GM19023 (cell line): Measurements from ENCODE around the gene MCM3.

Experiments
- ATAC-seq: cut with Tn5 transposase; IDR thresholded peaks from one replicate; pipeline ENCODE4 v1.9.1; 2021; ENCODE audit warnings: mild to moderate bottlenecking, moderate library complexity; ENCODE audit not compliant: unreplicated experiment

The MCM3 gene

DNA sequence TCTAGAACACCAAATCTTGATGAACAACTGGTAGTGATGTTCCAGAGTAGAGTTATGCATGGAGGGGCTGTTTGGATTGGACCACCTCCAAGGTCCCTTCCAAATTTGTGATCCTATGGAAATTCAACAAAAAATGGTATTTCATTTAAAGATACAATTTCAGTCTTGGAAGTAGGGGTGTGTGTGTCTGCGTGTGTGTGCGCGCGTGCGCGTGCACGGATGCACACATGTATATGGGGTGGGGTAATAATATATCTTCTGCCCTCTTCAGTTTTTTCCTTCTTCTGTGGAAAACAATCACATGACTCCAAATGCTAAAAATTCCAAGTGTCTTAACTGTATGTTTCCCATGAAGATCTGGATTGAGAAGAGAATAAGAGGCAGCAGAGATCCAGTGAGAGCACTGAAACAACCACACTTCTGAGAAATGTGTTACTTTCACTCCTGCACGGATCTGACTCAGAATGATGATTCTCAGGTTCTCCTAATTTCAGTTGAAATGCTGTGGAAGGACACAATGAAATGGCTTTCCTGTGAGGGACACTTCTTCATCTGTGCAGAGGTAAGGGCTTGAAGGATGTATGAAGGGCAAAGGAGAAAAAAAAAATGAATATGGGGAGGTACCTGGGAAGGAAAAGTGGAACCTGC, 29.7 kb downstream of the MCM3 start:
- ATAC-seq, result no peak

DNA sequence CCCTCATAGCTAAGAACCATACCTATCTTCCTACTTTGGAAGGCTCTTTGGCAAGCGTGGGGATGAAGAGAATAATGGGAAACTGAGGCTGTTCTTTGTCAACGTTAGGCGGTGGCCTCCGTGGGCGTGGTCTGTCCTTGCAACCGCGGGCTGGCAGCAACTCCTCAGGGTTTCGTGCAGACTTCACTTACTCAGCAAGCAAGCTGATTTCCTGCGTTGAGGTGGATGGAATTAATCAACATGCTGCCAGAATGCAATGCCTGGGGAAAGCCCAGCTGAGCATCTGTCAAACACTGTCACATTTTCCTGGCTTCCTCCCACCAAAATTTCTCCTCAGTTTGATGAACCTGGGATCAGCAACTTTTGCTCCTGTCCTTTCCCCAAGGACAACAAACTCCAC, 31.0 kb downstream of the MCM3 start:
- ATAC-seq, result no peak

DNA sequence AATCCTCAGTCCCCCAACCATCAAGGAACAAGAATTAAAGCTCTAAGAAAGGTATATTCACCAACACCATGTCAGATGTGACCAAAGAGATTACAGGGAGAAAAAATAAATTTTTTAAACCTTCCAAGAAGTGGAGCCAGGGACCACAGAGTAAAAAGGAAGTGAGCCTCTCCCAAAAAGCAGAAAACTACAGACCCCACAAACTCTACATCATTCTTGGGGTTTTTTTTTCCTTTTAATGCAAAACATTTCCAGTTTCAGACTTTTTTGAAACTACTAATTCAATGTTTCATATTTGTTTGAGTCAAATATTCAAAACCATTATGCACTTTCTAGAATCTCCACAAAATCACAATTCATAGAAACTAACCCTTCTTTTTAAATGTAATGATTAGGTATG, 33.4 kb downstream of the MCM3 start:
- no peak for ATAC-seq

DNA sequence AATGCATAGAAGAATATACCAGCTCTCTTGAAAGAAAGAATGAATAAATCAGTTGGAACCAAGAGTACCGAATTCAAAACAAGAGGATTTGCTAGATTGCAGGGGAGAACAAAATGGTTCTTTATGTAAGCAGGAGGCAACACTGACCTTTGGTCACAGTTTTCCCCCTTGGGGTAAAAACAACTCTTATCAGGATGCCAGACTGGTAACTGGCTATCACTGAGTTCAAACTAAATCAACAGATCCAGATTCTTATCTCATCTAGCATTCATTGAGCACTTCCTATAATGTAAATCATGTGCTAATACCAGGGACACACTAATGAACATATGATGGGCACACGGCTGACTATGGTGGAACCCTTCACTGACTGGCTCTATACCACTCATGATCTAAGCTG, 35.5 kb downstream of the MCM3 start:
- ATAC-seq, result no peak

DNA sequence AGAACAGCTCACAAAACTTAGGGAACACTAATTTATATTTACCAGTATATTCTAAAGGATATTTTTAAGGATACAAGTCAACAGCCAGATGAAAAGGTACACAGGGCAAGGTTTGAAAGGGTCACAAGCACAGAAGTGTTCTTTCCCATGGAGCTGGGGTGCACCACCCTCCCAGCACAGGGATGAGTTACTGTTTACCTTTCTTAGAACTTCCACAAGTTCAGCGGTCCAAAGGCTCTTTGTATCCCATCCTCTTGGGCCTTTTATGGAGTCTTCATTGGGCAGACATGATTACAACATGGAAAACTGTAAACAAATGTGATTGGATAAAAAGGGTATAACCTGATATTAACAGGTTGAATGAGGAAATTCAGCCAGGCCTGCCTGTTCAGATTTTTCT, 39.1 kb downstream of the MCM3 start:
- ATAC-seq, result no peak

DNA sequence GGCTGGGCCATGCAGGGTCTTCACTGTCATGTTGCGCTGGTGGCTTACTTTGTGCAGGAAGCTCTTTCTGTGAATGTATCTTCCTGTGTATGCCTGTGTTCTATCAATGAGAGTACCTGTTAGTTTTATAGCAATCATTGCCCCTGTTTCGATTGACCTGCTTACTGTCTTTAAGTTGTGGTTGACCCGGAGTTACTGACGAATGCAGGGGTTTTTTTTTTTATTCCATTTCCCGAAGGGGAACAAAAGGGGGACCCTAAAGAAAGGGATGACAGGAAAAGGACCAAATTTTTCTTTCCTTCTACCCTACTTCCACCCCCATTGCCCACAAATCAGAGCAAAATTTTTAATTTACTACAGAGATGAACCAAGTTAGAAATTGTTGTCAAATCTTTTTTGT, 40.1 kb downstream of the MCM3 start, which contains the start of gene IL17F:
TSS of gene IL17F (minus strand) at position 101 of the 400 bp plus-strand sequence. CDS start at position 30, 71 bp downstream.
- no peak for ATAC-seq

DNA sequence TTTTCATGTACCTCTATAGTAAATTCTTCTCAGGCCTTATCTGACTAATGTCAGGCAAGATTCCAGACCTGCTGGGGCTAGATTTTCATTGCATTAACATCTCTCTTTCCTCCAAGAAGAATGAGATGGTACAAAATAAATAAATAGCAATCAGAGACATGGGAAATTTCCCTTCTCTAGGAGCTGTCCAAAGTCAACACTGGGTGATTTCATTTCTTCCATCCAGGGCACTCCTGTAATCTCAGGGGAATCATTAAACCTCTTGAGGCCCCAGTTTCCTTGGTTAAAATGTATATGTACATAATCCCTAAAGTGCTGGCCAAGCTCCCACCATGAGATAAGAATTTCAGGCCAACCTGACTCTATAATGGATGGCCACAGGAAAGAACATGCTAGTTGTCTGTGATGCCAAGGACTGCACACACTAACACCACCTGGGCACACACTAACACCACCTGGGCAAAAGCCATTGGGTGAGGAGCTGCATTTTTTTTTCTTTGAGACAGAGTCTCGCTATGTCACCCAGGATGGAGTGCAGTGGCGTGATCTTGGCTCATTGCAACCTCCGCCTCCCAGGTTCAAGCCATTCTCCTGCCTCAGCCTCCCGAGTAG, 41.2 kb downstream of the MCM3 start:
- ATAC-seq, result no peak

DNA sequence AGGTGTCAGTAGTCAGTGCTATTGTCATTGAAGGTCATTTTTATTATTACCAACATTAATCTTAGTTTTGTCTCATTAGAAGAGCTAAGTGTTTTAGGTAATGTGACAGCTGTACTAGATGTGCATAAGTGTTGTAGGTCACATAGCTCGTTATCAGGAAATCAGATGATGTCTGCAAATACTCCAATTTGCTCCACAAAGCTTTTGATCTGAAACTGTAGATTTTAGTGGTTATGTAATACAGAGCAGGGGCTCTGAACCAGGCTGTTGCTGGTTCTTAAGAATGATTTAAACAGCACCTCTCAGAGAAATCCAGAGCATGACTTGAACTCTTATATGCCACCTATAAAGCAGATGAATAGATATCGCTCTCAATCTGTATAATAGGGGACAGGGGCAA, 42.7 kb downstream of the MCM3 start:
- no peak for ATAC-seq

DNA sequence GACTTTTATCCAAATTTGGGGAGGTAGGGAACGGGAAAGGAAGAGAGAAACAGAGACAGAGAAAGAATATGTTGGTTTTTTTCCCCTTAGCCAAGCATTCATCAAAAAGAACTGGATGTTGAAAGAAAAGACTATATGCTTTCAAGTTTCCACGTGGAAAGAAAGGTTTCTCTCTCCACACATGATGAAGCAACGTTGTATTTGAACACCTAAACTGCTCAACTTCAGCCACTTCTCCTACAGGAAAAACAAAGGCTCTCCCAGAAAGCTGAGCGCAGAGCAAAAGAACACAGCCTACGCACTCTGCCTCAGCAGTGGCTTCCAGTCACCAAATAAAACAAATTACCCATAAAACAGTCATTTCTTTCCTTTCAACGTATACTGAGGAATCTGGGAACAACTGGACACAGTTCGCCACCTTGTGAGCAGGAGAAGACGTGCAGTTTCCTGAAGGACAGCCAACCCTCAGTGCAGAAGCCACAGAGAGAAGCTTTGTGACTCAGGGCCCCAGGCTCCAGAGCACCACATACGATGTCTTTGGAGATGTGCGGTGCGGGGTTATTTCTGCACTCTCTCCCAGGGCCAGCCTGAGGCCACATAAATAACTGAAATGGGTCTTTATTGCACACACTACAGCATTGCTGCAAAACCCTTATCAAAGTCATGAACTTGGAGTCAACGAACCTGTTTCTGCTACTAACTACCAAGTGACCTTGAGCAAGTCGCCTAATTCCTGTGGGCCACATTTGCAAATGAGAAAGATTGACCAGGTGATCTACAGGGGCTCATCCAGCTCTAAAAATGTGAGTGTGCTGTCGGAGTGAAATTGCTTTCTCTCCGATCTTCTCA, 50.3 kb downstream of the MCM3 start:
- peak; percentile 66 for ATAC-seq

DNA sequence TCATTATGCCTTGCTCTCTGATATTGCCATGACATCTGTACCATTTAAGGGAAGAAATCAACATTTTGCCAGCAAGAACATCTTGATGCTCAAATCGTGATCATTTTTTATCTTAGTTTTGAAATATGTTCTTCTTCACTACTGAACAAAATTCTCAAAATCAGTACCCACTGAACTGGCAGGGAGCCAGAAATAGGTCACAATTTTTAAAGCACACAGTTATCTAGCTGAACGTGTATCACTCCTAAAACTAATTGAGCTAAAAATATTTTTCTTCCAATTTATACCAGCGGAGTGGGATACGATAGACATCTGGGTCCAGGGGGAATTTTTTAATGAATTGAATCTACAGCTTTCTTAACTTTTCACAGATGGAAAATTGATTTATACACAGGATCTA, 51.5 kb downstream of the MCM3 start:
- no peak for ATAC-seq

DNA sequence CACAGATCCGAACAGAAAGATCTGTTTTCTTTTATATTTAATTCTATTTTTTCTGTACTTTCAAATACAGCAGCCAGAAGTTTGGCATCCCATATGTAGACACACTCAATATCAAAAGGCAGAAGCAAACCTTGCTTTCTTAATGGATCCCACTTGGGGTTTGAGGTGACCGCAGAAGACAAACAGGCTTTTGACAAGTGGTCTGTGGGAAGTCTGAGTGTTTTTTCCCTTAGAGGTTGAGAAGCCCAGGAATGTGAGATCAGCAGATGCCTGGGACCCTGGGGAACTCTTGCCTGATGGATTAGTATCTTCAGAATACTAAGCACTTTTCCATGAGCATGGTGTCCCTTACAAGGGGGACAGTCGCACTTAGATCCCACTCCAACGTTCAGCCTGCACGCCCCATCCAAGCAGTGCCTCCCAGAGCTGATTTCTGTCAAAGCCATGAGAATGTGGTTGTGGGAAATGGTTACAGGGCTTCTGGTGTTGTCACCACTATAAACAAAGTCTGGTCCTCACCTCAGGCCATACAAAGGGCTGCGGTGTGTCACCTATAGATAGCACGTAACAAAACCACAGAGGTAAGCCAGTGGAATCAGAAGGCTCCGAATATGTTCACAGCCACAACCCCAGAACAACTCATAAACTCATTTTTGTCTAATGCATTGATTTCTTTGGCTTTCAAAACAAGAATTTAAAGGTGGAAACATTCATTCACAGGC, 53.0 kb downstream of the MCM3 start:
- no peak for ATAC-seq

DNA sequence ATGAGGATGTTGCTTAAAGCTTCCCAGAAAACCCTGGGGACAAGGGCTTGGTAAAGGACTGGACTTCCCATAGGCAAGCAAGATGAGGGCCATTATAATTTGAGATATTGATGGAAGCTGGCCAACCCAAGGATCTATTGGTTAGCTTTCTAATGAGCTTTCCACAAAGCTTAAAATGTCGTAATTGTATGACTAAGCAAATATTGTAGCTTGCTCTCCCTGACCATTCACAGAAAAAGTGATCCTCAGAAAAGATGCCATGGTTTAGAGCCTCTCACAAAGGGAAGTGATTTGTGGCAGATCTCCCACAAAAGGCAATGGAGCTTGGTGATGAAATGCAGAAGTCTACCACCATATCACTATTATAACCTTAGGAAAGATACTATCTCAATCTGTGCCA, 53.9 kb downstream of the MCM3 start:
- ATAC-seq, result no peak

DNA sequence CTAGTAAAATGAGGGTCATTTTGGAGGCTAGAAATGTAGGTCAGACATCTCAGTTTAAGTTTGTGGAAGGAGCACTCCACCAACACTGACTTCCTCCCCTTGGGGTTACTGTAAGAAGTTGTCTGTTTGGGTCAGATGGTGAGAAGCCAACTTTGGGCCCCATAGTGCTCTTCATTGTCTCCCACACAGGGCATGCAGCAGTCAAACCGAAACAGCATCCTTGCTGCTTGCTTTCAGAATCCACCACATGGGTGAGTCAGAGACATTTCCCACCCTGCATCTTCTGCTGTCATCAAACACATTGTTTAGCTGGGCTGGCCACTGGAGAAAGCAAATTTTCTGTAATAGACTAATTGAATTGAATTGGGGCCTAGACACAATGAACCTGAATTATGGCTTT, 57.0 kb downstream of the MCM3 start:
- ATAC-seq, result peak; percentile 99

DNA sequence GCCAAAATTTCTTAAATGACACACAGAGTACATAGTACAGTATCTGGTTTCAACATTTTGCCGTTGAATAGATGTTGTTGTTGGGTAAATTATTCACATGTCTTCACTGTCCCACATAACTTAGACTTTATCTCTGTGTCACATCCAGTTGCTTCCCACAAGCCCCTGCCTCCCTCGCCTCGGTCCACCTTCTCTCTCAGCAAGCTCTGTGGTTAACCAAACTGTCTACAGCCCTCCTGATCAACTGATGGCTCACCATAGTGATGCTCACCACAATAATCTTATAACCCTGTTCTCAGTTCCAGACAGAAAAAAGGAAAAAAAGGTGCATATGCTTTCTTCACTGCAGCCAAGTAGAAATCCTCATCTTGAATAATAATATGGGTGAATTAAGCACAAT, 63.2 kb downstream of the MCM3 start:
- peak; percentile 71 for ATAC-seq

DNA sequence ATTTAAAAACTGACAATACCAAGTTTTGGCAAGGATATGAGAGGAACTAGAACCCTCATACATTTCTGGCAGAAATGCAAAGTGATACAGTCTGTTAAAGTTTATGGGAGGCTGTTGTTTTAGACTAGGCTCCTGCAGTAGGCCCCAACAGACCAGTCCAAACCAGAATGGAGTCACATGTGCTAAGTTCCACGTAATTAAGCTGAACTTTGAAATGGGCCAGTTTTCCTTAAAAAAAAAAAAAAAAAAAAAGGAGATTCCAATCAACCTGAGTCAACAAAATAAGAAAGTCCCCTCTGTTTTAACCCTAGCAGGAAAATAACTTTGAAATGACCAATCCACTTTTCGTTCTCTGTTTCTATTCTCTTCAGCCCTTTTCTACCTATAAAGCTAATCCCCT, 66.8 kb downstream of the MCM3 start:
- no peak for ATAC-seq

DNA sequence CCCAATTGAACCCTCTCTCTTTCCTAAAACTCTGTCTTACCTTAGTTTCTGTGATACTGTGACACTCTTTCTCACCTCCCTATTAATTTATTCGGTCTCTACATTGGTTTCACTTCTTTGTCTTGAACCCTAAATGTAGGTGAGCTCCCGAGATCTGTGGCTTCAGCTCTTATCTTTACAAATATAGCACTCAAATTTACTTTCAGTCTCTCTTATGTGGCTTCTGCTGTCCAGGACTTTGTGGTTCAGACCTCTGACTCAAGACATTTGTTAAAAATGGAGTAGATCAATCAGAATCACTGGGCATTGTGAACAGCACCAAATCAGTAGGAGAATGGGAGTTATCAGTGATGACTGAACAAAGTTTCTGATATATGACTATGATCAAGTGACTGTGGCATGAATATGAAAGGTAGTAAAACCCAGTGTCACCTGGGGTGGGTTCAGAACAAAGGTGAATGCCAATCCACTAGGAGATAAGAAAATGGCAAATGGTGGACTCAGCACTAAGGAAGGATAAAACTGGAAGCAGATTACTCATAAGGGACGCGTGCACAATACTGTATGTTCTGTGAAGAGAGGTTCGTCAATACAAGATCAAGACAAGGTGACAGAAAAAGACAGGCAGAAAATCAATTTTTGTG, 67.5 kb downstream of the MCM3 start:
- no peak for ATAC-seq

DNA sequence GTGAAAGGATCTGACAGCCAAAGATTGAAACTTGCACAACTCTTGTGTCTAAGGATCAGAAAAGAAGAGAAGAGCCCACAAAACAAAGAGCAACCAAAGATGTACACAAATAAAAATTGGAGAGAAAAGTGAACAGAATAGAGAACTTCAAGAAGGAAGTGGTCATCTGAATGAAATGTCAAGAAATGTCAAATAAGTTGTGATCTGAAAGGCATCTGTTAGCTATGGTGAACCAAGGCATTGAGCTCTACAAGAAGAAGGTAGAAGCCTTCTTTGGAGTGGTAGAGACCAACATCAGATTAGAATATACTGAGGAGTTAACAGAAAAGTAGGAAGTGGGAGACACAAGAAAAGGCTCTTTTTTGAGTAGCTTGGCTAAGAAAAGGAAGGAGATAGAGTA, 68.8 kb downstream of the MCM3 start:
- no peak for ATAC-seq
